ENCODE results near the gene PDE9A.

Gene PDE9A

DNA sequence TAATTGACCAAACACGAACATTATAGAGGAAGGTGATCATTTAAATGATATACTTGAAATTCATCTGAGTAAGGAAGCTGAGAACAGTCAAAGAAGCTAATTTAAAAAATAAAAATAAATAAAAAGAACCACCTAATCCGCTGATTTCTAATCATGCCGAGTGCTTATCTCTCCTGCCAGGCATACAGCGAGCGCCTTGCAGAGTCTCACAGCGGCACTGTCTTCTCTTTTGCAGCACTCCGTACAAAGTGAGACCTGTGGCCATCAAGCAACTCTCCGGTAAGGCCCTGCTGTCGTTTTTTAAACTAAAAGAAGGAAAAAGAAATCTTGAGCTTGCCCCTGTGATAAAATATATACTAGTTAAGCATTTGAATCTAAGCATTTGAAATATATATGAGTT, 45.3 kb downstream of the PDE9A start:
- H3K4me3 ChIP-seq (ENCODE audit: low read depth, low read length), result no peak overlapping the region
- DNase-seq (ENCODE audit: low read depth), result no peak
- TF ChIP-seq, protein P1, sequence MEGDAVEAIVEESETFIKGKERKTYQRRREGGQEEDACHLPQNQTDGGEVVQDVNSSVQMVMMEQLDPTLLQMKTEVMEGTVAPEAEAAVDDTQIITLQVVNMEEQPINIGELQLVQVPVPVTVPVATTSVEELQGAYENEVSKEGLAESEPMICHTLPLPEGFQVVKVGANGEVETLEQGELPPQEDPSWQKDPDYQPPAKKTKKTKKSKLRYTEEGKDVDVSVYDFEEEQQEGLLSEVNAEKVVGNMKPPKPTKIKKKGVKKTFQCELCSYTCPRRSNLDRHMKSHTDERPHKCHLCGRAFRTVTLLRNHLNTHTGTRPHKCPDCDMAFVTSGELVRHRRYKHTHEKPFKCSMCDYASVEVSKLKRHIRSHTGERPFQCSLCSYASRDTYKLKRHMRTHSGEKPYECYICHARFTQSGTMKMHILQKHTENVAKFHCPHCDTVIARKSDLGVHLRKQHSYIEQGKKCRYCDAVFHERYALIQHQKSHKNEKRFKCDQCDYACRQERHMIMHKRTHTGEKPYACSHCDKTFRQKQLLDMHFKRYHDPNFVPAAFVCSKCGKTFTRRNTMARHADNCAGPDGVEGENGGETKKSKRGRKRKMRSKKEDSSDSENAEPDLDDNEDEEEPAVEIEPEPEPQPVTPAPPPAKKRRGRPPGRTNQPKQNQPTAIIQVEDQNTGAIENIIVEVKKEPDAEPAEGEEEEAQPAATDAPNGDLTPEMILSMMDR (IDR thresholded peaks at IDR 0.05; ENCODE audit: low read depth, low read length, missing control alignments), result no peak
- in situ Hi-C loops (cut with HindIII; ENCODE audit: low sequenced_read_pairs), result no loop called here

DNA sequence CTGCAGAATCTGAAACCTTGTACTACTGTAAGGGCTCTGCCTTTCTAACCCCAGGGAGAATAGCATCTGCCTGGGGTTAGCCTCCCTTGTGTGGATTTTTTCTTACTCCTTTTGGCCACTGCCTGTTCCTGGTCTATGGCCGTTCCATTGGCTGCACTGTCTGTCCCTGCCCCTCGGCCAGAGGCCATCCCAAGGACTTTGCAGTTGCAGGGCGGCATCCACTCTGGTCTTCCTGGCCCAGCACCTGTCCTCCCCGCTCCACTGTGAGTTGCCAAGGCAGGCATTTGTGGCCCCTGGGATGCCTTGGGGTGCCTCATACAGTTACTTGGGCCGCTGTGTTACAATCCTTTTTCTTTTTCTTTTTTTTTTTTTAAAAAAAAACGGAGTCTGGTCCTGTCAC, 45.8 kb downstream of the PDE9A start:
- no peak for DNase-seq (ENCODE audit: low read depth)
- TF ChIP-seq, protein P1 (IDR thresholded peaks at IDR 0.05; ENCODE audit: low read depth, low read length, missing control alignments), result no peak
- H3K4me3 ChIP-seq (ENCODE audit: low read depth, low read length), result no peak overlapping the region
- in situ Hi-C loops (cut with HindIII; ENCODE audit: low sequenced_read_pairs), result no loop called here

DNA sequence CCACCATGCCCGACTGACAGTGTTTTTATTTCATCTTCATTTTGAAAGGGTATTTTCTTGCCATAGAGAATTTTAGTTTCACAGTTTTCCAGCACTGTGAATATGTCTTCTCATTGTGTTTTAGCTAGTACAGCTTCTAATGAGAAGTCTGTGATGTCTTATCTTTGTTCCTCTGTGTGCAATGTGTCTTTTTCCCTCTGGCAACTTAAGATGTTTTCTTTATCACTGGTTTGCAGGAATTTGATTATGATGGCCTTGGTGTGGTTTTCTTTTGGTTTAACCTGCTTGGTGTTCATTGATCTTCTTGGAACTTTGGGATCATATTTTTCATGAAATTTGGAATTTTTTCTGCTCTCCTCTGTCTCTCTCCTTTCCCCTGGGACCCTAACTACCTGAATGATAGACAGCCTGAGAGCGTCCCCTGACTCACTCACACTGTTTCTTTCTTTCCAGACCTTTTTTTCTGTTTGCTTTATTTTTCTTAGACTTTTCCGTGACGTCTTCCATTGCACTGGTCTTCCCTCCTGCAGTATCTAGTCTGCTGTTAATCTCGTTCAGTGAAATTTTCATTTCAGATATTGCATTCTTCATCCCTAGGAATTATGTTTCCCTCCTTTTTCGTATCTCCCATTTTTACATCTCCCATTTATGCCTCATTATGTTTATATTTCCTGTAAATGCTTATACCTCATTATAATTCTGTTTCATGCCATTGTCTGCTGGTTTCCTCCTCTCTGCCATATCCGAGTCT, 48.5 kb downstream of the PDE9A start:
- no peak overlapping the region for H3K4me3 ChIP-seq (ENCODE audit: low read depth, low read length)
- in situ Hi-C loops (cut with HindIII; ENCODE audit: low sequenced_read_pairs), result no loop called here
- no peak for DNase-seq (ENCODE audit: low read depth)
- TF ChIP-seq, protein P1 (IDR thresholded peaks at IDR 0.05; ENCODE audit: low read depth, low read length, missing control alignments), result no peak

DNA sequence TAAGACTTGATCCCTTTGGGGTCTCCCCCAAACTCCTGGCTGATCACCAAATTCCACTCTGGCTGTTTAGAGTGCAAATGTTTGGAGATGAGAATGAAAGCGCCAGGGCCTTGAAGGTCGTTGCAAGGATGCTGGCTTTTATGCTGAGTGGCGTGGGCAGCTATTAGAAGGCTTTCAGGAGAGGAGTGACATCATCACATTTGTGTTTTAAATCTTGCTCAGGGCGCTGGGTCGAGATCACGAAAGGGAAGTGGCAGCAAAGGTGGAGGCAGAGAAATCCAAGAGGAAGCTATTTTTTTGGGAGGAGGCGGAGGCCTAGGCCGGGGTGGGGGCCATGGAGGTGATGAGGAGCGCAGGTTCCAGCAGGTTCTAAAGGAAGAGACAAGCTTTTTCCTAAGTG, 49.3 kb downstream of the PDE9A start:
- H3K4me3 ChIP-seq (ENCODE audit: low read depth, low read length), result no peak overlapping the region
- TF ChIP-seq, protein P1 (IDR thresholded peaks at IDR 0.05; ENCODE audit: low read depth, low read length, missing control alignments), result no peak
- no peak for DNase-seq (ENCODE audit: low read depth)
- in situ Hi-C loops (cut with HindIII; ENCODE audit: low sequenced_read_pairs), result no loop called here

DNA sequence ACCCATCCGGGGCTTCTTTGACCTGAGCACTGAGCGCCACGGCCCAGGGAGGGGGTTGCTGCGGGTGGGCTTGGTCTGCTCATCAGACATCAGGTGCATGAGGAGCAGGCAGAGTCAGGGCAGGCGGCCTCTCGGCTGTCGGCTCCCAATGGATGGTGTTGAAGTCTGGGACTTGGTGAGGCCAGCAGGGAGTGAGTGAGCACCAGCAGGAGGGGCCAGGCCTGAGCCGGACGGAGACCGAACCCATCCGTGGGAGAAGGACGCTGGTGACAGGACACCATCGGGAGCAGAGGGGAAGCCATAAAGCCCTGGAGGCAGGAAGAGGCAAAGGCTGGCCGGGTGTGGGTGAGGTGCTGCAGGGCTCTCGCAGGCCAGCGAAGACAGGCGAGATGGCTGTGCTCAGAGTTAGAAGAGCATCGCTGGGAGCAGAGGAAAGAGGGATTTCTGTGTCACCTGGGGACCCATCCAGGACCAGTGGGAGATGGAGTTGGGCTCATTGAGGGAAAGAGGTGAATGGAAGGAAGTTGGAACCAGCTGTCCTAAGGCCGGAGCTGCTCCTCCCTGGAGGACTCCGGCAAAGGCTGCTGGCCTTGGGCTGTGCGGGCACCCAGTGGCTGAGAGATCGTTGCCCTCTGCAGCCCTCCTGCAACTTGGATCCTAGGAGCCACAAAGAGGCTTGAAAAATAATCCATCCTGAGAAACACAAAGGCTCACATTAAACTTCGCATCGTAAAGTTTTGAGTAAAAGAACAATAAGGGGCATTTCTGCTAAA, 49.9 kb downstream of the PDE9A start:
- no peak for DNase-seq (ENCODE audit: low read depth)
- in situ Hi-C loops (cut with HindIII; ENCODE audit: low sequenced_read_pairs), result no loop called here
- TF ChIP-seq, protein P1 (IDR thresholded peaks at IDR 0.05; ENCODE audit: low read depth, low read length, missing control alignments), result no peak
- no peak overlapping the region for H3K4me3 ChIP-seq (ENCODE audit: low read depth, low read length)

DNA sequence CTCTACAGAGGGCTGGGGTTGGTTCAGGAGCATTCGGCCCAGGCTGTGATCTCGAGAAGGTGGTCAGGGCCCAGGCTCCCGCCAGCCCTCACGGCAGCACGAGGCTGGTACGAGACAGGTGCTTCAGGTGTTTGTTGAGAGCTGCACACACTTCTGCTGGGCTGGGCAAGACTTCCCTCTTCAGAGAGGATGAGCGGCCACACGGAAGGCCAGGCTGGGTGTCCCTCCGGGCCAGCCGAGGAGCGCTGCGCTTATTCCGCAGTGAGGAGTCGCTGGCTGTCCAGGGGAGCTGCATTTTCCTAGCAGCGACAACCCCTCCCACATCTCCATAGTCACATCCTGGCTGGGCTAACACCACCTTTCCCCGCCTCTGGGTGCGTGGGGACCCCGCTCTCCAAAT, 50.5 kb downstream of the PDE9A start:
- H3K4me3 ChIP-seq (ENCODE audit: low read depth, low read length), result no peak overlapping the region
- in situ Hi-C loops (cut with HindIII; ENCODE audit: low sequenced_read_pairs), result no loop called here
- TF ChIP-seq, protein P1 (IDR thresholded peaks at IDR 0.05; ENCODE audit: low read depth, low read length, missing control alignments), result no peak
- no peak for DNase-seq (ENCODE audit: low read depth)

Data from astrocyte of the cerebellum (primary cell).